Muscle of back (tissue), 11 donors: ENCODE data around the gene FAM151A. TPM values are rescaled to one million over a fixed set of nuclear protein-coding genes. Genes with fewer than 3 reads are reported as not detected.

Source experiments
- DNase-seq, 3 donors: peaks; one replicate each; pipeline versions ENCODE4 v3.0.0 to v3.0.0-alpha.2; 2013
- polyA plus RNA-seq, 10 donors: library from polyadenylated mRNA; unstranded; fragments of 120-200 nt; gene quantifications; one replicate each; pipeline ENCODE4 v1.2.1, GENCODE V29; 2013; ENCODE audit not compliant: insufficient read length in 10 of 10

FAM151A gene
- polyA plus RNA-seq, 10 donors = 0.19 to 1.4 (median 0.36) TPM; not detected in 1

- no peak for DNase-seq
Observed at GRCh38 chr1:54579337-54579781, 44.0 kb downstream of the FAM151A start.

- peak; percentile 65 to 78 (median 67) for DNase-seq
Observed at GRCh38 chr1:54577612-54578011, 45.7 kb downstream of the FAM151A start.

GRCh38 chr1:54575605-54576290, 47.6 kb downstream of the FAM151A start:
- no peak for DNase-seq

- DNase-seq = no peak
Observed at GRCh38 chr1:54575161-54575560, 48.2 kb downstream of the FAM151A start.

GRCh38 chr1:54574158-54574778, 49.1 kb downstream of the FAM151A start:
- no peak for DNase-seq

- DNase-seq = no peak
Observed at GRCh38 chr1:54572542-54572850, 50.8 kb downstream of the FAM151A start.

GRCh38 chr1:54571803-54572541, 51.4 kb downstream of the FAM151A start:
- no peak for DNase-seq

GRCh38 chr1:54571326-54571725, 52.0 kb downstream of the FAM151A start:
- no peak for DNase-seq

GRCh38 chr1:54570161-54570560, 53.2 kb downstream of the FAM151A start:
- DNase-seq = no peak

GRCh38 chr1:54569339-54569738, 54.0 kb downstream of the FAM151A start:
- no peak for DNase-seq

GRCh38 chr1:54567961-54568360, 55.4 kb downstream of the FAM151A start:
- no peak for DNase-seq

- no peak for DNase-seq
Observed at GRCh38 chr1:54566438-54567141, 56.7 kb downstream of the FAM151A start.

- no peak for DNase-seq
Observed at GRCh38 chr1:54565113-54565501, 58.2 kb downstream of the FAM151A start.

GRCh38 chr1:54564312-54565112, 58.8 kb downstream of the FAM151A start:
- DNase-seq = no peak

- DNase-seq = no peak
Observed at GRCh38 chr1:54559771-54560231, 63.5 kb downstream of the FAM151A start.

Other genes starting within 250 kb of the FAM151A start
- gene SSBP3, start 217.1 kb downstream of the FAM151A start, polyA plus RNA-seq = 10 to 100 TPM; 44.8 to 68.1 (median 51.2) TPM
- gene ACOT11, start 75.3 kb downstream of the FAM151A start, polyA plus RNA-seq = 10 to 100 TPM in 1 of 10 donors, 1 to 10 TPM in 9; 2.6 to 10.0 (median 5.3) TPM
- gene MROH7, start 18.3 kb upstream of the FAM151A start, polyA plus RNA-seq = 1 to 10 TPM; 1.3 to 8.5 (median 3.2) TPM
- 10 to 100 TPM; 20.9 to 32.2 (median 26.1) TPM for gene TTC4, start 92.3 kb upstream of the FAM151A start, polyA plus RNA-seq
- gene PARS2, start 141.0 kb upstream of the FAM151A start, polyA plus RNA-seq = 1 to 10 TPM; 3.6 to 5.3 (median 4.4) TPM
- gene TTC22, start 177.8 kb upstream of the FAM151A start, polyA plus RNA-seq = 1 to 10 TPM in 2 of 10 donors, under 1 TPM in 5, not detected in 3; 0.06 to 1.7 (median 0.23) TPM